Activated CD4-positive, alpha-beta T cell treated with anti-CD3 and anti-CD28 coated beads, Interleukin-2, amount 10 ng/mL, durations not matched to agents 24 days and 14 days (primary cell): Measurements from ENCODE around the gene RERE. TPM values are rescaled to one million over a fixed set of nuclear protein-coding genes. Genes with fewer than 3 reads are reported as not detected.

Experiments used
- DNase-seq: peaks from one replicate; pipeline ENCODE4 v3.0.0; 2022
- H3K27ac Mint-ChIP-seq: one replicate; pipeline ENCODE4 v1.8.0; 2022; ENCODE audit warnings: mild to moderate bottlenecking, mixed read lengths
- H3K27me3 Mint-ChIP-seq: one replicate; pipeline ENCODE4 v1.8.0; 2022; ENCODE audit warnings: mixed read lengths
- H3K36me3 Mint-ChIP-seq: one replicate; pipeline ENCODE4 v1.8.0; 2022; ENCODE audit warnings: low read depth, mild to moderate bottlenecking, mixed read lengths
- H3K4me1 Mint-ChIP-seq: one replicate; pipeline ENCODE4 v1.8.0; 2021; ENCODE audit warnings: mixed read lengths
- H3K4me3 Mint-ChIP-seq: one replicate; pipeline ENCODE4 v1.8.0; 2022; ENCODE audit warnings: mild to moderate bottlenecking, moderate library complexity, mixed read lengths
- H3K9me3 Mint-ChIP-seq: one replicate; pipeline ENCODE4 v1.8.0; 2021; ENCODE audit warnings: mixed read lengths
- intact Hi-C: fragments of 100-400 bp; cut with micrococcal nuclease; formaldehyde crosslinking; loops from one replicate; pipeline ENCODE4 v1.15.1; 2023
- total RNA-seq: library from RNA; stranded (reverse); gene quantifications from 2 replicates; pipeline ENCODE4 v1.2.3, GENCODE V29; 2022

Gene RERE
- total RNA-seq, 1 donor from 2014 or later: 85.6 TPM

DNA sequence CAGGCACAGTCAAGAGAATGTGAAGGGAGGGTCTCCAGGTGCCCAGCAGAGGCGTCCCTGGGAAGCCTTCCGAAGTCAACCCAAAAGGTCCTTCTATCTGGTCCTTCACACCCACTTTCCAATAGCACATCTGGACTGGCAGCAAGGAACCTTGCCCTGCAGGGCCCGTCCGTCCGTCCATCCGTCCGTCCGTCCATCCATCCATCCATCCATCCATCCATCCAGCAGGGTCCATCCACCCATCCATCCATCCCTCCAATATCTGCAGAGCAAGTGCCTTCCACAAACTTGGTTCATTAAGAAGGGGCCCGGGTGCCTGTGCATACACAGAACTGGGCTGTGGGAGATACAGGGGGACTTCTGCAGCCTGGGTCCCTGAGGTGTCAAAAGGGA lies 468.0 kb downstream of the RERE start:
- Mint-ChIP-seq H3K27me3 (no peaks in the 10 kb centered on the region), H3K4me1 (no peaks in the 10 kb centered on the region), H3K9me3 (no peaks in the 10 kb centered on the region), H3K27ac (no peak overlapping the region), H3K36me3 (peaks cover 6% of the 10 kb centered on the region), H3K4me3 (no peak overlapping the region)
- no peak for DNase-seq
- intact Hi-C loops: loop anchor here (1.0 to 2.0 kb wide), 3 partner anchors 31 to 367 kb away; partner anchors contain the start of gene SLC45A1

GRCh38 chr1:8348777-8349472 lies 468.5 kb downstream of the RERE start:
- intact Hi-C loops: loop anchor here (1.0 to 2.0 kb wide), 3 partner anchors 30 to 367 kb away; partner anchors contain the start of gene SLC45A1
- no peak overlapping the region for H3K4me3 Mint-ChIP-seq
- peaks cover 5% of the 10 kb centered on the region for H3K36me3 Mint-ChIP-seq
- H3K4me1 Mint-ChIP-seq: no peaks in the 10 kb centered on the region
- H3K27ac Mint-ChIP-seq: no peak overlapping the region
- H3K9me3 Mint-ChIP-seq: no peaks in the 10 kb centered on the region
- peak; percentile 90 for DNase-seq
- no peaks in the 10 kb centered on the region for H3K27me3 Mint-ChIP-seq

DNA sequence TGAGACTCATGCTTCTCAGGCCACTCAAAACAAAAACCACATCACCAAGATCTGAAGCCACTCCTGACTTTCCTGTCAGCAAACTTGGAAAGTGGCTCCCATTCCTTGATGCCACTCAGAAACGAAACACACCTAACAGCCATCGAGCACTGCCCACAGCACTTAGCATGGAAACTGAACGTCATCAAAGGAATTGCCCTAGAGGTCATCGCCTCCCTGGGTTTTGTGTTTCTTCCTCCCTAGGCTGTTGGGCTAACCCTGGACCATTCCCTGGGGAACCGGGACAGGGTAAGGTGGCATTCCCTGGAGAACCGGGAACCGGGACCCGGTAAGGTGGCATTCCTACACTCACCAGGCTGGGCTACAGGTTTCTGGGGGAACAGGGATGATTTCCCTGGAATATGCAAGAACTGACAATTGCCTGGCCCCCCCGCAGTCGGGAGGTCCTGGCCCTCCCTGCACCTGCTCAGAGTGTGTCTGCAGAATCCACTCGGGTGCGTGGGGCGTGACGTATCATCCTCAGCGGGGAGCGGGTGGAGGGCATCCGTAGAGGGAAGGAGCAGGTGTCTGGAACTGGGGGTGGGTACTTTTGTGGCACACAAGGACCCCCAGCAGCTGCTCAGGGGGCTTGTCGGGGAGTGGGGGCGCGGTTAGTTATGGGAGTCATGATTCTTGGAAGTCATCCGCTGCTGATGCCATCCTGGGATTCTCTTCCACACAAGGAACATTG lies 469.2 kb downstream of the RERE start:
- no peak overlapping the region for H3K27ac Mint-ChIP-seq
- DNase-seq: no peak
- intact Hi-C loops: loop anchor here (2.0 kb wide), 1 partner anchor 29 kb away; the partner anchor contains the start of gene SLC45A1
- H3K36me3 Mint-ChIP-seq: peaks cover under 1% of the 10 kb centered on the region
- H3K27me3 Mint-ChIP-seq: no peaks in the 10 kb centered on the region
- H3K4me1 Mint-ChIP-seq: no peaks in the 10 kb centered on the region
- no peak overlapping the region for H3K4me3 Mint-ChIP-seq
- no peaks in the 10 kb centered on the region for H3K9me3 Mint-ChIP-seq

GRCh38 chr1:8347635-8348034 lies 469.8 kb downstream of the RERE start:
- Mint-ChIP-seq H3K36me3 (no peaks in the 10 kb centered on the region), H3K27me3 (no peaks in the 10 kb centered on the region), H3K9me3 (no peaks in the 10 kb centered on the region), H3K4me3 (no peak overlapping the region), H3K4me1 (no peaks in the 10 kb centered on the region), H3K27ac (no peak overlapping the region)
- no peak for DNase-seq
- intact Hi-C loops: loop anchor here (2.0 kb wide), 1 partner anchor 29 kb away; the partner anchor contains the start of gene SLC45A1

- H3K27ac Mint-ChIP-seq: no peak overlapping the region
- no peak for DNase-seq
- H3K4me3 Mint-ChIP-seq: no peak overlapping the region
- no peaks in the 10 kb centered on the region for H3K36me3 Mint-ChIP-seq
- H3K4me1 Mint-ChIP-seq: no peaks in the 10 kb centered on the region
- H3K9me3 Mint-ChIP-seq: no peaks in the 10 kb centered on the region
- no peaks in the 10 kb centered on the region for H3K27me3 Mint-ChIP-seq
- intact Hi-C loops: no loop called here
These were observed 471.6 kb downstream of the RERE start for GRCh38 chr1:8345621-8346415.

- Mint-ChIP-seq H3K36me3 (no peaks in the 10 kb centered on the region), H3K4me3 (no peak overlapping the region), H3K27me3 (no peaks in the 10 kb centered on the region), H3K4me1 (no peaks in the 10 kb centered on the region), H3K27ac (no peak overlapping the region), H3K9me3 (no peaks in the 10 kb centered on the region)
- no peak for DNase-seq
- intact Hi-C loops: no loop called here
These were observed 472.4 kb downstream of the RERE start for GRCh38 chr1:8344893-8345507.

DNA sequence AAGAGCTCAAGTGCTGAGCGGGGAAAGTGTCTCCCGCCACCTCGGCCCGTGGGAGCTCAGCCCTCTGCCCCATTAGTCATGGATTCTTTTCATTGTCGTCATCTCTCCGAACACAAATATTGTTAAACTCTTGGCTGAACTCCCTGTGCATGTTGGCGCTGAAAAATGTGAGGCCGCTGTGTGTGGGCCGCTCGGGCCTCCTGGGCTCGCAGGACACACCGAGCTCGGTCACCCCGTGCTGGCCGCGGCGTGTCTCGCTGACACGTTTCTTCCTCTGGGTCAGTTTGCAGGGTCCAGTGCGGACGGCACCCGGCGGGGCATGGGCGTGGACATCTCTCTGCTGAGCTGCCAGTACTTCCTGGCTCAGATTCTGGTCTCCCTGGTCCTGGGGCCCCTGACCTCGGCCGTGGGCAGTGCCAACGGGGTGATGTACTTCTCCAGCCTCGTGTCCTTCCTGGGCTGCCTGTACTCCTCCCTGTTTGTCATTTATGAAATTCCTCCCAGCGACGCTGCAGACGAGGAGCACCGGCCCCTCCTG lies 473.9 kb downstream of the RERE start:
- Mint-ChIP-seq H3K27me3 (no peaks in the 10 kb centered on the region), H3K9me3 (no peaks in the 10 kb centered on the region)

GRCh38 chr1:8343044-8343443 lies 474.4 kb downstream of the RERE start:
- DNase-seq: no peak

More for the DNA sequence above, 473.9 kb downstream of the RERE start:
- Mint-ChIP-seq H3K4me1 (no peaks in the 10 kb centered on the region), H3K36me3 (no peaks in the 10 kb centered on the region), H3K27ac (no peak overlapping the region), H3K4me3 (no peak overlapping the region)
- intact Hi-C loops: no loop called here
- DNase-seq: no peak

DNA sequence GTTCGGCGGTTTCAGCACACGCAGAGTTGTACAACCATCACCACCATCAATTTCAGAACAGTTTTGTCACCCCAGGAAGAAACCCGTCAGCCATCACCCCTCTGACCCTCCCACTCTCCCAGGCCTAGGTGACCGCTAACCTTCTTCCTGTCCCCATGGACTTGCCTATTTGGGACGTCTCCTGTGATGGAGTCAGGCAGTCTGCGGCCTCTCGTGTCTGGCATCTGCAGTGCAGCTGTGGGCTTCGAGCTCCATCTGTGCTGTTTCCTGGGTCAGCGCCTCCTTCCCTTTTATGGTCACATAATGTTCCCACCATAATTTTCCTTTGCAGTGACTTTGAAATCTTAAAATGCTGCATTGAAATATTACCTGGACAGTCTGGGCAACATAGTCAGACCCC lies 475.1 kb downstream of the RERE start:
- Mint-ChIP-seq H3K4me1 (no peaks in the 10 kb centered on the region), H3K9me3 (no peaks in the 10 kb centered on the region), H3K27me3 (no peaks in the 10 kb centered on the region), H3K4me3 (no peak overlapping the region), H3K27ac (no peak overlapping the region), H3K36me3 (no peaks in the 10 kb centered on the region)
- intact Hi-C loops: no loop called here
- DNase-seq: no peak

More at GRCh38 chr1:8343044-8343443, 474.4 kb downstream of the RERE start:
- intact Hi-C loops: no loop called here
- no peak overlapping the region for H3K4me3 Mint-ChIP-seq
- H3K27me3 Mint-ChIP-seq: no peaks in the 10 kb centered on the region
- H3K9me3 Mint-ChIP-seq: no peaks in the 10 kb centered on the region
- no peaks in the 10 kb centered on the region for H3K36me3 Mint-ChIP-seq
- no peaks in the 10 kb centered on the region for H3K4me1 Mint-ChIP-seq
- no peak overlapping the region for H3K27ac Mint-ChIP-seq

GRCh38 chr1:8340448-8340847 lies 477.0 kb downstream of the RERE start:
- no peak for DNase-seq
- H3K27ac Mint-ChIP-seq: no peak overlapping the region
- H3K4me3 Mint-ChIP-seq: no peak overlapping the region
- no peaks in the 10 kb centered on the region for H3K36me3 Mint-ChIP-seq
- H3K4me1 Mint-ChIP-seq: no peaks in the 10 kb centered on the region
- intact Hi-C loops: no loop called here
- H3K27me3 Mint-ChIP-seq: no peaks in the 10 kb centered on the region
- no peaks in the 10 kb centered on the region for H3K9me3 Mint-ChIP-seq

DNA sequence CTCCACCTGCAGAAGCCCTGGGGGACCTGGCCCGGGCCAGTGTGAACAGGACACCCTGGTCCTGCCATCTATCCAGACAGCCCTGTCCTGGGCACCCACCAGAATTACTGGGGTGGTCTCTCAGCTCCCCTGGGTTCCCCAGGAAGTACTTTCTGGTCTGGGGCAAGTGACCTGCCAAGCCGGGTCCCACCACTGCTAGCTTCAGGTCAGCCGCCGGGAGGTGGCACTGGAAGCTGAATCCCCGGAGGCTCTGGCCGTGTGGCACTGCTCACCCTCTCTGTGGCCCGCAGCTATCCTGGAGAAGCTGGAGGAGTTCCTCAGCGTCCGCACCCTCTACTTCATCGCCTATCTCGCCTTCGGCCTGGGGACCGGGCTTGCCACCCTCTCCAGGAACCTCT lies 478.2 kb downstream of the RERE start:
- Mint-ChIP-seq H3K27me3 (no peaks in the 10 kb centered on the region), H3K9me3 (no peaks in the 10 kb centered on the region), H3K4me1 (no peaks in the 10 kb centered on the region), H3K4me3 (no peak overlapping the region), H3K36me3 (no peaks in the 10 kb centered on the region), H3K27ac (no peak overlapping the region)
- no peak for DNase-seq
- intact Hi-C loops: no loop called here

- Mint-ChIP-seq H3K4me3 (no peak overlapping the region), H3K27me3 (no peaks in the 10 kb centered on the region), H3K36me3 (no peaks in the 10 kb centered on the region), H3K9me3 (no peaks in the 10 kb centered on the region), H3K27ac (no peak overlapping the region), H3K4me1 (no peaks in the 10 kb centered on the region)
- DNase-seq: no peak
- intact Hi-C loops: no loop called here
These were observed 478.8 kb downstream of the RERE start for GRCh38 chr1:8338526-8339202.
